Caco-2 (cell line): Measurements from ENCODE around the gene CFAP99. TPM values are rescaled to one million over a fixed set of nuclear protein-coding genes. Genes with fewer than 3 reads are reported as not detected.

Experiments
- BruUV-seq: library from RNA; stranded (reverse); fragments of 400-500 nt; replicated peaks from 2 replicates; lab custom pipeline; 2021; lab: Mats Ljungman, UMichigan
- CTCF ChIA-PET: fragments of 300-600 bp; sonication (Branson Sonifier 250); formaldehyde crosslinking; loops from one replicate; lab custom pipeline; 2022; ENCODE audit warnings: antibody characterized with exemption; lab: Charles Lee
- POLR2A ChIA-PET: fragments of 300-600 bp; sonication (Branson Sonifier 250); formaldehyde crosslinking; loops from one replicate; lab custom pipeline; 2022; ENCODE audit warnings: antibody characterized with exemption; lab: Charles Lee
- DNase-seq, 2 experiments: peaks; one replicate each; pipeline versions ENCODE4 v3.0.0 to v3.0.0-alpha.2; 2020 to 2022
- H3K27me3 ChIP-seq: replicated peaks from 2 replicates; pipeline ENCODE4 v1.6.0; 2011; ENCODE audit warnings: low read length; ENCODE audit not compliant: control insufficient read depth, insufficient read depth
- H3K36me3 ChIP-seq: 2 replicates; pipeline ENCODE4 v1.5.1; 2011; ENCODE audit warnings: low read length; ENCODE audit not compliant: control insufficient read depth, insufficient read depth
- H3K4me1 ChIP-seq: fragments of 250-450 bp; sonication (Bioruptor Pico); 2 replicates; pipeline ENCODE4 v1.5.1; 2020; ENCODE audit warnings: mild to moderate bottlenecking
- H3K4me3 ChIP-seq: 2 replicates; pipeline ENCODE4 v1.5.1; 2011; ENCODE audit warnings: low read depth, mild to moderate bottlenecking, control low read depth, low read length
- H3K9me3 ChIP-seq: fragments of 250-450 bp; sonication (Bioruptor Pico); 2 replicates; pipeline ENCODE4 v1.5.1; 2020; ENCODE audit warnings: mild to moderate bottlenecking, moderate library complexity
- H3K27ac Mint-ChIP-seq: one replicate; pipeline ENCODE4 v1.8.0; 2022; ENCODE audit warnings: mixed read lengths; ENCODE audit not compliant: unreplicated experiment
- H3K27me3 Mint-ChIP-seq: one replicate; pipeline ENCODE4 v1.8.0; 2022; ENCODE audit warnings: mixed read lengths; ENCODE audit not compliant: insufficient read depth, unreplicated experiment
- H3K36me3 Mint-ChIP-seq: one replicate; pipeline ENCODE4 v1.8.0; 2022; ENCODE audit warnings: mild to moderate bottlenecking, mixed read lengths; ENCODE audit not compliant: insufficient read depth, unreplicated experiment
- H3K4me1 Mint-ChIP-seq: one replicate; pipeline ENCODE4 v1.8.0; 2022; ENCODE audit warnings: low read depth, mixed read lengths; ENCODE audit not compliant: unreplicated experiment
- H3K4me3 Mint-ChIP-seq: one replicate; pipeline ENCODE4 v1.8.0; 2022; ENCODE audit warnings: mild to moderate bottlenecking, moderate library complexity, mixed read lengths; ENCODE audit not compliant: unreplicated experiment
- H3K9me3 Mint-ChIP-seq: one replicate; pipeline ENCODE4 v1.8.0; 2022; ENCODE audit warnings: mixed read lengths; ENCODE audit not compliant: unreplicated experiment
- intact Hi-C: fragments of 100-400 bp; cut with micrococcal nuclease; formaldehyde crosslinking; loops from one replicate; pipeline ENCODE4 v1.10.0; 2022; ENCODE audit not compliant: unreplicated experiment
- total RNA-seq: library from RNA; stranded (reverse); gene quantifications from 2 replicates; pipeline ENCODE4 v1.2.3, GENCODE V29; 2022
- TF ChIP-seq, protein P1 (sequence below), 2 experiments: fragments of 200-600 bp in 1 of 2; IDR thresholded peaks; 1 replicate in 1 of 2; 2 replicates in 1 of 2; pipeline versions ENCODE4 v1.5.1 to v1.8.0; 2011 to 2022; ENCODE audit warnings: antibody characterized with exemption in 1 of 2, control low read depth in 1 of 2, inconsistent platforms in 1 of 2, low read depth in 1 of 2, low read length in 1 of 2, mild to moderate bottlenecking in 1 of 2, moderate library complexity in 1 of 2; ENCODE audit not compliant: insufficient read depth in 1 of 2, severe bottlenecking in 1 of 2, unreplicated experiment in 1 of 2

Gene CFAP99
- total RNA-seq, 1 experiment from 2014 or later, result not detected

DNA sequence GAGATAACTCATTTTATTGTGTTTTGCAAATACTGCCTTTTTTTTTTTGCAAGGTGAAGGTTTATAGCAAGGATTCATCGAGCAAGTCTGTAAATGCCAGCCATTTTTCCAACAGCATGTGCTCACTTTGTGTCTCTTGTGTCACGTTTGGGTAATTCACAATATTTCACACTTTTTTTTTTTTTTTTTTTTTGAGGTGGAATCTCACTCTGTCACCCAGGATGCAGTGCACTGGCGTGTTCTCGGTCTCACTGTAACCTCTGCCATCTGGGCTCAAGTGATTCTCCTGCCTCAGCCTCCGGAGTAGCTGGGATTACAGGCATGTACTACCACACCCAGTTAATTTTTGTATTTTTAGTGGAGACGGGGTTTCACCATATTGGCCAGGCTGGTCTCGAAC lies 52.0 kb downstream of the CFAP99 start:
- intact Hi-C loops, result no loop called here
- peaks cover 68% of the 10 kb centered on the region for H3K36me3 Mint-ChIP-seq
- H3K4me3 Mint-ChIP-seq, result peak overlapping the region; percentile 95
- H3K4me1 Mint-ChIP-seq, result peaks cover 4% of the 10 kb centered on the region
- CTCF ChIA-PET, result interaction anchor here (0.7 kb wide), 1 partner anchor 460 kb away, joined by 4 read pairs; no protein-coding TSS in a partner anchor
- Histone ChIP-seq H3K4me3 (peak overlapping the region; percentile 74; the same call in 1 of the 2 replicates), H3K27me3 (no peaks in the 10 kb centered on the region), H3K9me3 (no peaks in the 10 kb centered on the region), H3K4me1 (peaks cover 11% of the 10 kb centered on the region), H3K36me3 (peaks cover 2% of the 10 kb centered on the region; the same call in 1 of the 2 replicates)
- TF ChIP-seq, protein P1, sequence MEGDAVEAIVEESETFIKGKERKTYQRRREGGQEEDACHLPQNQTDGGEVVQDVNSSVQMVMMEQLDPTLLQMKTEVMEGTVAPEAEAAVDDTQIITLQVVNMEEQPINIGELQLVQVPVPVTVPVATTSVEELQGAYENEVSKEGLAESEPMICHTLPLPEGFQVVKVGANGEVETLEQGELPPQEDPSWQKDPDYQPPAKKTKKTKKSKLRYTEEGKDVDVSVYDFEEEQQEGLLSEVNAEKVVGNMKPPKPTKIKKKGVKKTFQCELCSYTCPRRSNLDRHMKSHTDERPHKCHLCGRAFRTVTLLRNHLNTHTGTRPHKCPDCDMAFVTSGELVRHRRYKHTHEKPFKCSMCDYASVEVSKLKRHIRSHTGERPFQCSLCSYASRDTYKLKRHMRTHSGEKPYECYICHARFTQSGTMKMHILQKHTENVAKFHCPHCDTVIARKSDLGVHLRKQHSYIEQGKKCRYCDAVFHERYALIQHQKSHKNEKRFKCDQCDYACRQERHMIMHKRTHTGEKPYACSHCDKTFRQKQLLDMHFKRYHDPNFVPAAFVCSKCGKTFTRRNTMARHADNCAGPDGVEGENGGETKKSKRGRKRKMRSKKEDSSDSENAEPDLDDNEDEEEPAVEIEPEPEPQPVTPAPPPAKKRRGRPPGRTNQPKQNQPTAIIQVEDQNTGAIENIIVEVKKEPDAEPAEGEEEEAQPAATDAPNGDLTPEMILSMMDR (IDR thresholded peaks at IDR 0.05; ENCODE audit: insufficient read depth in 1 of 2, low read depth in 1 of 2, low read length in 1 of 2, severe bottlenecking in 1 of 2, unreplicated experiment in 1 of 2), result no peak
- POLR2A ChIA-PET, result no interaction called here
- H3K27me3 Mint-ChIP-seq, result no peaks in the 10 kb centered on the region
- H3K27ac Mint-ChIP-seq, result no peak overlapping the region
- no peak for DNase-seq
- no peaks in the 10 kb centered on the region for H3K9me3 Mint-ChIP-seq
- BruUV-seq, result no TSS peak

DNA sequence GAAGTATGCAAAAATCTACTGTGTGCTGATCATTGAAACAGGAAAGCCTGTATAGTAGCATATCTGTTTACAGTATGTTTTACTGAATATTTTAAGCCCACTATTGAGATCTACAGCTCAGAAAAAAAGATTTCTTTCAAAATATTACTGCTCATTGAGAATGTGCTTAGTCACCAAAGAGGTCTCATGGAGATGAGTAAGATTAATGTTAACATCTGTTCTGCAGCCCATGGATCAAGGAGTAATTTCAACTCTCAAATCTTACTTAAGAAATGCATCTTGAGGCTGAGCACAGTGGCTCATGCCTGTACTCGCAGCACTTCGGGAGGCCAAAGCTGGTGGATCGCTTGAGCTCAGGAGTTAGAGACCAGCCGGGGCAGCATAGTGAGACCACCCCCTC lies 53.4 kb downstream of the CFAP99 start:
- Histone ChIP-seq H3K36me3 (peaks cover 2% of the 10 kb centered on the region; the same call in 1 of the 2 replicates), H3K4me1 (peaks cover 11% of the 10 kb centered on the region), H3K9me3 (no peaks in the 10 kb centered on the region), H3K27me3 (no peaks in the 10 kb centered on the region), H3K4me3 (no peak overlapping the region)
- H3K4me3 Mint-ChIP-seq, result no peak overlapping the region
- no peaks in the 10 kb centered on the region for H3K27me3 Mint-ChIP-seq
- H3K27ac Mint-ChIP-seq, result no peak overlapping the region
- no TSS peak for BruUV-seq
- TF ChIP-seq, protein P1 (IDR thresholded peaks at IDR 0.05; ENCODE audit: insufficient read depth in 1 of 2, low read depth in 1 of 2, low read length in 1 of 2, severe bottlenecking in 1 of 2, unreplicated experiment in 1 of 2), result no peak
- peaks cover 11% of the 10 kb centered on the region for H3K4me1 Mint-ChIP-seq
- DNase-seq, result no peak
- H3K36me3 Mint-ChIP-seq, result peaks cover 77% of the 10 kb centered on the region
- intact Hi-C loops, result no loop called here
- ChIA-PET CTCF (no interaction called here), POLR2A (no interaction called here)
- H3K9me3 Mint-ChIP-seq, result no peaks in the 10 kb centered on the region

DNA sequence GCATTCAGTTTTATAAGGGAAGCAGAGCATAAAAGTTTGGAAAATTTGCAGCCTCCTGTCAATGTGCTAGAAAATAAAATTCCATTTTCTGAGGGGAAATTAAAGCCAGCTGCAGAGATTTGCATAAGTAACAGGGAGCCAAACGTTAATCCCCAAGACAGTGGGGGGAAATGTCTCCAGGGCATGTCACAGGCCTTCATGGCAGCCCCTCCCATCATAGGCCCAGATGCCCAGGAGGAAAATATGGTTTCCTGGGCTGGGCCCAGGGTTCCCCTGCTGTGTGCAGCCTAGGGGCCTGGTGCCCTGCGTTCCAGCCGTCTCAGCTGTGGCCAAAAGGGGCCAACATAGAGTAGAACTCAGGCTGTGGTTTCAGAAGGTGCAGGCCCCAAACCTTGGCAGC lies 59.5 kb downstream of the CFAP99 start:
- peaks cover 47% of the 10 kb centered on the region for H3K36me3 Mint-ChIP-seq
- no peak overlapping the region for H3K27ac Mint-ChIP-seq
- Histone ChIP-seq H3K36me3 (no peaks in the 10 kb centered on the region), H3K4me1 (peaks cover 17% of the 10 kb centered on the region; the same call in 1 of the 2 replicates), H3K4me3 (no peak overlapping the region), H3K27me3 (no peaks in the 10 kb centered on the region), H3K9me3 (no peaks in the 10 kb centered on the region)
- DNase-seq, result no peak
- CTCF ChIA-PET, result no interaction called here
- H3K27me3 Mint-ChIP-seq, result no peaks in the 10 kb centered on the region
- TF ChIP-seq, protein P1 (IDR thresholded peaks at IDR 0.05; ENCODE audit: insufficient read depth in 1 of 2, low read depth in 1 of 2, low read length in 1 of 2, severe bottlenecking in 1 of 2, unreplicated experiment in 1 of 2), result no peak
- POLR2A ChIA-PET, result no interaction called here
- intact Hi-C loops, result no loop called here
- H3K4me1 Mint-ChIP-seq, result peaks cover 18% of the 10 kb centered on the region
- no peak overlapping the region for H3K4me3 Mint-ChIP-seq
- BruUV-seq, result no TSS peak
- H3K9me3 Mint-ChIP-seq, result no peaks in the 10 kb centered on the region
